Measurements from ENCODE around the gene LTB4R2. TPM values are rescaled to one million over a fixed set of nuclear protein-coding genes. Genes with fewer than 3 reads are reported as not detected.

Gene LTB4R2
- total and polyA plus RNA-seq, 2 experiments from 2014 or later = 0.17 to 15.1 TPM

DNA sequence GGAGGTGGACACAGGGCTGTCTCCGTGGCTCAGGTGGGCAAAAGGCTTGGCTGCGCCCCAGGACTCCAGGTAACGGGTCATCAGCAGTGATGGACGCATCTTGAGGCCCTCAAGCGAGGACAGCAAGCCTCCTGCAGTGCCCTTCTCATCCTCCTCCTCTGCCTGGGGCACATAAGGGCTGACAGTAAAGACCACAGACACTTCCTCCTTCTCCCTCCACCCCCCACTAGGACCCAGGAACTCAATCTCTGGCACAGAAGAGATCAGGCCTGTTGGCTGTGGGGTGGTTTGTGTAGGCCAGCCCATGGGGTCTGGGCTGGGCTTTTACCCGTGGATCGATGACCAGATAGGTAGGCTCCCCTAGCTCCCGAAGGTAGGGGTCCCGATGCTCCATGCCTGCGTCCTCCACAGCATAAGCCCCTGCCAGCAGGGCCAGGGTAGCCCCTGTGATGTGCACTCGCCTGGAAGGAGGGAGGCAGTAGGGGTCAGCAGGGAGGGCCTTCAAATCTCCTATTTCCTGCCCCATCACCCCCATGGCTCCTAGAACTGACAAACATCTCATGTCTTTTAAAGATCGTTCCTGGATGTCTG is 19.2 kb downstream of the LTB4R2 start:
- Histone ChIP-seq H3K4me3 (no peak overlapping the region), H3K36me3 (no peaks in the 10 kb centered on the region), H3K9me3 (ENCODE audit: low read depth) (no peaks in the 10 kb centered on the region), H3K27ac (no peak overlapping the region), H3K27me3 (peaks cover 44% of the 10 kb centered on the region), H3K4me1 (ENCODE audit: low read depth) (peaks cover 7% of the 10 kb centered on the region)
- TF ChIP-seq, protein P1, sequence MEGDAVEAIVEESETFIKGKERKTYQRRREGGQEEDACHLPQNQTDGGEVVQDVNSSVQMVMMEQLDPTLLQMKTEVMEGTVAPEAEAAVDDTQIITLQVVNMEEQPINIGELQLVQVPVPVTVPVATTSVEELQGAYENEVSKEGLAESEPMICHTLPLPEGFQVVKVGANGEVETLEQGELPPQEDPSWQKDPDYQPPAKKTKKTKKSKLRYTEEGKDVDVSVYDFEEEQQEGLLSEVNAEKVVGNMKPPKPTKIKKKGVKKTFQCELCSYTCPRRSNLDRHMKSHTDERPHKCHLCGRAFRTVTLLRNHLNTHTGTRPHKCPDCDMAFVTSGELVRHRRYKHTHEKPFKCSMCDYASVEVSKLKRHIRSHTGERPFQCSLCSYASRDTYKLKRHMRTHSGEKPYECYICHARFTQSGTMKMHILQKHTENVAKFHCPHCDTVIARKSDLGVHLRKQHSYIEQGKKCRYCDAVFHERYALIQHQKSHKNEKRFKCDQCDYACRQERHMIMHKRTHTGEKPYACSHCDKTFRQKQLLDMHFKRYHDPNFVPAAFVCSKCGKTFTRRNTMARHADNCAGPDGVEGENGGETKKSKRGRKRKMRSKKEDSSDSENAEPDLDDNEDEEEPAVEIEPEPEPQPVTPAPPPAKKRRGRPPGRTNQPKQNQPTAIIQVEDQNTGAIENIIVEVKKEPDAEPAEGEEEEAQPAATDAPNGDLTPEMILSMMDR (IDR thresholded peaks at IDR 0.05; ENCODE audit: low read depth, low read length) = no peak
- no peak for DNase-seq (ENCODE audit: low read depth in 1 of 2, low spot score in 1 of 2)

DNA sequence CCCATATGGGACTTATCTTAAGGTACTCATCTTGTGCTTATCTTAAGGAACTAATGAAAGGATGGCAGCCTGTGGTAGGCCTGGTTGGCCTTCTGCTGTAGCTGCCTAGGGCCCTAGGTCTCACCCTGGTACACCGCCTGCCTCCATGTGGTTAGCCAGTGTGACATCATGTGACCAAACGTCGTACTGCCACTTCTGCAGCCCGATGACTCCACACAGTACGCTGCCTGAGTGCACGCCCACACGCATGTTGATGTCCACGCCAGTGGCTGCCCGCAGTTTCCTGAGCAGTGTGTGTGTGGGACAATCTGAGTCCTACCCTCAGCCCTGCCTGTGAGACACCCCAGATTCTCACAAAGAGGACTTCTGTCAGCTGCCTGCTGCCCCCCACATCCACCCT is 19.8 kb downstream of the LTB4R2 start:
- DNase-seq (ENCODE audit: low read depth in 1 of 2, low spot score in 1 of 2) = no peak
- Histone ChIP-seq H3K9me3 (ENCODE audit: low read depth) (no peaks in the 10 kb centered on the region), H3K36me3 (no peaks in the 10 kb centered on the region), H3K27me3 (peaks cover 49% of the 10 kb centered on the region), H3K4me1 (ENCODE audit: low read depth) (peaks cover 7% of the 10 kb centered on the region), H3K4me3 (no peak overlapping the region), H3K27ac (no peak overlapping the region)
- TF ChIP-seq, protein P1 (IDR thresholded peaks at IDR 0.05; ENCODE audit: low read depth, low read length) = no peak

DNA sequence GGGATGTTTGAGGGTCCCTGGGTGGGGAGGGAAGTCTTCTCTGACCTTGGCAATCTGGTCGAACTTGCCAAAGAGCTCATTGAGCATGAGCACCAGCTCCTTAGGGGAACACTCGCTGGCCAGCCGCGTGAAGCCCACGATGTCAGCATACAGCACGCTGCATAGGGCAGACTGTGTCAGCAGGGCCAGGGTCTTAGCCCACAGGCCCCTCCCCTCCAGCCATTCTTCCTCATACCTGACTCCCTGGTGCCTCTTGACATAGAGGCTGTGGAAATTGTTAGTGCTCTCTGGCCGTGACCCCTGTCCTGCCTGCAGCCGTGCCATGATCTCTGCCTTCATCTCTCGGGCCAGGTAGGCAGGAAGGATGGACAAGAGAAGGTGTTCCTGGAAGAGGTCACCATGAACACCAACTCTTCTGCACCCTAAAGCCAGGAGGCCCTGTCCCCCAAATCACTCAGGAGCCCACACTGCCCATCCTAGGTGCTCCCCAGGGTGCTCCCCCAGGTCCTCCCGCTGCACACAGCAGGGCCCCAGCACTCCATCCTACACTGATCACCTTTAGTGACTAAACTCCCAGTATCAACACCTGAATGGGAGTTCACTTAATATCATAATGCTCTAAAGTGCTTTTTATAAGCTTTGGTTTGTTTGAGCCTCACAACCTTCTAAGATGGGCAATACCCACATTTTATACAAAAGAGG is 21.2 kb downstream of the LTB4R2 start:
- Histone ChIP-seq H3K27ac (no peak overlapping the region), H3K4me3 (no peak overlapping the region), H3K27me3 (peaks cover 63% of the 10 kb centered on the region), H3K36me3 (no peaks in the 10 kb centered on the region), H3K4me1 (ENCODE audit: low read depth) (peaks cover 7% of the 10 kb centered on the region), H3K9me3 (ENCODE audit: low read depth) (no peaks in the 10 kb centered on the region)
- no peak for DNase-seq (ENCODE audit: low read depth in 1 of 2, low spot score in 1 of 2)
- TF ChIP-seq, protein P1 (IDR thresholded peaks at IDR 0.05; ENCODE audit: low read depth, low read length) = no peak

DNA sequence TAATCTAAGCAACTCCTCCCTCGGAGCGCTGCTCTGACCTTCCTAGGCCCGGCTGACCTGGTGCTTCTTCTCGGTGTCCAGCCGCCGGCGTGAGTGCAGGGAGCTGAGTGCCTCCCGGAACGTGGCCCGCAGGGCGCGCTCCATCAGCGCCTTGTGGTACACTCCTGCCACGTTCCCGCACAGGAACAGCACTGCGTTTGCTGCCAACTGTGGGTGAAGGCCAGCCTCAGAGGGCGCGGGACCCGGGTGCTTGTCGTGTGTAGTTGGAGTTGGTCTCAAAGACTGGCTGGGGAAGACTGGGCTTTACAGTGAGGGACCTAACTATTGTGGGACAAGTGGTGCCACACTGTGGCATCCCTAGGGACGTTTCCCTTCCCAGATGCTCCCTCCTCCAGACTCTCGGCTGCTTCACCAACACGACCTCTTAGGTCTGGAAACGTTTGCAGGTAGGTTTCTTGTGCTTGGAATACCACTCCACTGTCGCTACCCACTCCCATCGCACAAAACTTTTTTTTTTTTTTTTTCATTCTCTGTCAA is 21.9 kb downstream of the LTB4R2 start:
- Histone ChIP-seq H3K27ac (no peak overlapping the region), H3K4me1 (ENCODE audit: low read depth) (peaks cover 7% of the 10 kb centered on the region), H3K27me3 (peaks cover 70% of the 10 kb centered on the region), H3K9me3 (ENCODE audit: low read depth) (no peaks in the 10 kb centered on the region), H3K36me3 (no peaks in the 10 kb centered on the region), H3K4me3 (no peak overlapping the region)
- TF ChIP-seq, protein P1 (IDR thresholded peaks at IDR 0.05; ENCODE audit: low read depth, low read length) = no peak
- no peak for DNase-seq (ENCODE audit: low read depth in 1 of 2, low spot score in 1 of 2)

DNA sequence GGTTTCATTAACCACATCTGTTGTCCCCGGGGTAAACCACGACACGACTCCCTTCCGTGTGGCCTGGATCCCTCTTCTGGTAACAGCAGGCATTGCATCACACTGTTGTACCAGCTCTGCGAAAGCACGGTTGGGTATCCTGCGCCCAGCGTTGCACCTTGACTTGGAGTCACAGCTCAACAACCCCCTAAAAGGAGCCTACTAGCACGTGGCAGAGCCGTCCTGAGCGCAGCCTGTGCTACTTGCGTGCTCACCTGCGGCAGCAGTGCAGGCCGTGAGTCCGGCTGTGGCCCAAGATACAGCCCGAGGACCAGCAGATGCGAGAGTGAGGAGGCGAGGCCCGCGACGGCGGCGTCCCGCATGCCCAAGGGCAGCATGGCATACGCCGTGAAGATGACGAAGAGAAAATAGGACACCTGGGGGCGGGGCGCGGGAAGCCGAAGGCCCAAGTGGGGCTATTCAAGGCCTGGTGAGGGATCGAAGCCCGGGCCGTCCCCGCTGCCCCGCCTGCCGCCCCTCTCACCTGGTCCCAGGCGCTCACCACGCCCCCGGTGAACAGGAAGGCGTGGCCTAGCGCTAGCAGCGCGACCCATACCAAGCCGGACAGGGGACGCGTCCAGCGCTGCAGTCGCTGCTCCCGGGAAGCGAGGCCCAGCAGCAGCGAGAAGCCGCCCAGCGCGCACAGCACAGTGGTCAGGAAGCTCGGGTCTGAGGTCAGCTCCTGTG is 22.5 kb downstream of the LTB4R2 start:
- no peak overlapping the region for H3K27ac ChIP-seq
- H3K4me3 ChIP-seq = peak overlapping the region; percentile 23
- H3K36me3 ChIP-seq = no peaks in the 10 kb centered on the region
- DNase-seq (ENCODE audit: low read depth in 1 of 2, low spot score in 1 of 2) = peak; percentile 64 to 77
- TF ChIP-seq, protein P1 (IDR thresholded peaks at IDR 0.05; ENCODE audit: low read depth, low read length) = peak; percentile 77
- peaks cover 7% of the 10 kb centered on the region for H3K4me1 ChIP-seq (ENCODE audit: low read depth)
- H3K27me3 ChIP-seq = peaks cover 76% of the 10 kb centered on the region
- no peaks in the 10 kb centered on the region for H3K9me3 ChIP-seq (ENCODE audit: low read depth)
